Endothelial cell of coronary artery (primary cell): ENCODE measurements around the gene LRP1. TPM values are rescaled to one million over a fixed set of nuclear protein-coding genes. Genes with fewer than 3 reads are reported as not detected.

Source experiments
- total RNA-seq: library from RNA; depleted of rRNA; stranded (reverse); fragments of >200 nt; gene quantifications from 2 replicates; pipeline ENCODE4 v1.2.3, GENCODE V29; 2014

The LRP1 gene
- total RNA-seq: 4.1 and 46.5 TPM in 2 replicates

GRCh38 chr12:57127726-57128518, at the start of gene LRP1:
Gene LRP1 (plus strand): TSS chr12:57128483. CDS start chr12:57128965, 482 bp downstream.

GRCh38 chr12:57078519-57079404, 49.5 kb upstream of the LRP1 start, which contains the start of gene NEMP1:
Gene NEMP1 (minus strand): TSS chr12:57078791. CDS start chr12:57078745, 46 bp downstream.

GRCh38 chr12:57088354-57089270, 39.7 kb upstream of the LRP1 start, which contains the start of gene NAB2:
Gene NAB2 (plus strand): TSS chr12:57089114. CDS start chr12:57089272, 158 bp downstream.

DNA sequence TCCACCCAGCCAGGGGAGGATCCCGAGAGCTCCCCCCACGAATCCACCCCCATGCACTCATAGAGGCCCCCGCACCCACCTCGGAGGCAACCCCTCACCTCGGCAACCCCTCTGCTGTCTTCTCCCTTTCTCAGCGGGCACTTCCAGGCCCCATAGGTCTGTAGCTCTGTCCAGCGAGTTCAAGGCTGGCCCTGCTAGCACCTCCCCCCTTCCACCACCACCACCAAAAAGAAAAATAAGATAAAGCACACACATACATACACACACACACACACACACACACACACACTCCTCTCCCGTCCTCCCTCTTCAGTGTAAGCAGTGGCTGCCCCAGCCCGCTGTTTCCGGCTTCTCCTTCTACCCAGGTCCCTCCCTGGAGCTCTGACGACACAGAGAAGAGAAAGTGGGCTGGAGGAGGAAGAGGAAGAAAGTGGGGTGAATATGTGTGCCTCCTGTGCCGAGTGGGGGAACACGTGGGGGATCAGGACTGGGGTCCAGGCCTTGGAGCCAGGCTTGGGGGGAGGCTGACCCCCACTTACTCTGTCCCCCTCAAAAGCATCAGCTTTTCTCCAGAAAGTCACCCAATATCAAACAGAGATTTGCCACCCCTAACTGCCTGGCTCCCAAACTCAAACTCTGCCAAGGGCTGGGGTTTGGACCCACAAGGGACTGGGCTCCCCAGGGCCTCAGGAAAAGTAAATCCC, 17.1 kb upstream of the LRP1 start, which contains the start of gene STAT6:
TSS of gene STAT6 (minus strand) at position 332 of the 704 bp plus-strand sequence. CDS start 3,084 bp downstream, outside the sequence.

GRCh38 chr12:57146961-57147944, 19.0 kb downstream of the LRP1 start, which contains the start of gene LRP1-AS:
Gene LRP1-AS (minus strand): TSS chr12:57147619.

DNA sequence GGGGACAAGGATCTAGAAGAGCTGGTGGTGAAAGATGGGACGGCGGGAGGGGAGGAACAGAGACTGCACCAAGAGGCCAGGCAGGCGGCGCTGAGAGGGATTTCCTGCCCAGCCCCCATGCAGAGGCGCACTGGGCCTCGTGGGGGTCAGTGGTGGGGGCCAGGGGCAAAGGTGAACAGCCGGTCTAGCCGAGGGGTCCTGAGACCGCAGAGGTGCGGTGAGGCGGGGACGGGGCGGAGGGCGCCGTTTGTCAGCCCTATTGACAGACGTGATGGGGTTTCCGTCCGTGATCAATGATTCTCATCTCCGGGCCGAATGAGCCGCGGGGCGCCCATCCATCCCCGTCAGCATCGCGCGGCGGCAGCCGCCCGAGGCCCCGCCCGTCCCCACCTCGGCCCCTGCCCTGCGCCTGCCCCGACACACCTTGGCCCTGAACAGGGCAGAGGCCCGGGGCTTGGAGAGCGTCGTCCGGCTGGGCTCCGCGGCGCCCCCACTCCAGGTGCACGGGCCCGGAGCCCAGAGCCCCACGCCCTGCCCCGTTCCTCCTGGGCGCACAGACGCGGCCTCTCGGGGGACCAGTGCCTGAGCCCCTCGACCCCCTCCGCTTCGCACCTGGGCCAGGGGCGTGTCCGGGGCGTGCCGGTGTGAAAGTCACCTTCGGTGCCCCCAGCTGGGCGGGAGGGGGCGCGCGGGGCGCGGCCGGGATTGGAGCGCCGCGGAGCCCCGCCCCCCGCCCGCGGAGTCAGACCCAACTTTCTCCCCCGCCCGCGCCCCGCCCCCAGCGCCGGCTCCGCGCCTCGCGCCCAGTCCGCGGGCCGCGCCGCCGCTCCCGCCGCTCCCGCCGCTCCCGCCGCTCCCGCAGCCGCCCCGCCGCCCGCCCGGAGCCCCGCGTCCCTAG, 88.0 kb downstream of the LRP1 start, which contains the start of gene NXPH4:
TSS of gene NXPH4 (plus strand) at position 781 of the 898 bp plus-strand sequence. CDS start 176 bp downstream, outside the sequence.

DNA sequence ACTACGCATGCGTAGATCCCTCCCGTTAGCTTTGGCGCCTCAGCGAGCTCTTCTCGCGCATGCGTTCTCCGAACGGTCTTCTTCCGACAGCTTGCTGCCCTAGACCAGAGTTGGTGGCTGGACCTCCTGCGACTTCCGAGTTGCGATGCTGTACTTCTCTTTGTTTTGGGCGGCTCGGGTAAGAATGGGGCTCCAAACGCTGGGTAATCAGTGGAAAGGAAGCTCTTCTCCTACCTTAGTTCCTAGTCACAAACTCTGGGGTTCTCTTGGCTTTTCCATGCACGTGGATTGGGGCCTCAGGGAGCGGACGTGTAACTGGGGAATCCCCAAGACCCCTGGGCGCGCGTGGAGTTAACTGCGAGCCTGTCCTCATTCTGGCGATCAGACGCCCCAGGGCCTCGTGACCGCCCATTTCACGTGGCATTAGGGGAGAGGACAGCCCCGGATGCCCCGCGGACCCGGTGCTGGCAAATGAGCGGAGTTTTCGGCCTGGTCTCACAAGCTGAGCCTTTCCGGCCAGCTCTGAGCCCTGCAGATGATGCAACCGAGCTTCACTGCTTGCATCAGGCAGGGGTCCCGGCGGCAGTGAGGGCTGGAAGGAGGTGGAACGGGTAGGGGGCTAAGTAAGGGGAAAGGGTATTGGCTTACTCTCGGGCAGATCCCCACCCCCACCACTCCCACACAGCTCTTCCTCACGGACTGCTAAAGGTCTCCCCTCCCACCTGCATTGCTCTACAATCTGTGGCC, 101.5 kb downstream of the LRP1 start, which contains the start of gene SHMT2:
TSS of gene SHMT2 (plus strand) at position 78 of the 747 bp plus-strand sequence. CDS start at position 146, 68 bp downstream.

DNA sequence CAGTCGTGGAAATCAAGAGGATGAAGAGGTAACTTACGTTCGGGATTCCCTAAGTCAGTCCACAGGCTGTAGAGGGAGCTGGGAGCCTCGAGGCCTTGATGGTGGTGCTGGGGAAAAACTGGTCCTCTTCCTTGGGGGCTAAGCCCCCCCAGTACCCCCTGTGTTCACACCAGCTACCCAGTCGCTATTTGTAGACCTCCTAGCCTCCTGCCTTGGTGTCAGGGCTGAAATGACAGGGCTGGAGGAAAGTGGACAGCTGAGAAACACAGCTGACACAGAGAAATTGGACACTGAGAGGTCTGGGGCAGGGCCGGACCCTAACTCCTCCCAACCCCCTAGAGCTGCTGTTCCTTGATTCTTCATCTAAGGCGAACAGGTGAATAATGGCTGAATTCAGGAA, 122.7 kb downstream of the LRP1 start, which contains the start of gene STAC3:
TSS of gene STAC3 (minus strand) at position 232 of the 400 bp plus-strand sequence. CDS start 1,551 bp downstream, outside the sequence.

Other genes starting within 250 kb of the LRP1 start
- not detected in 2 replicates for gene SDR9C7, start 194.1 kb upstream of the LRP1 start, total RNA-seq
- gene RDH16, start 170.9 kb upstream of the LRP1 start, total RNA-seq: under 0.01 and 0.28 TPM in 2 replicates
- 5.7 and 6.3 TPM in 2 replicates for gene ZBTB39, start 121.9 kb upstream of the LRP1 start, total RNA-seq
- not detected in 2 replicates for gene TAC3, start 112.0 kb upstream of the LRP1 start, total RNA-seq
- gene MYO1A, start 78.4 kb upstream of the LRP1 start, total RNA-seq: under 0.01 TPM in 1 of 2 replicates, not detected in the other
- gene NEMP1, start 49.7 kb upstream of the LRP1 start, total RNA-seq: 6.3 TPM in 2 replicates
- 10.9 and 16.8 TPM in 2 replicates for gene NAB2, start 39.4 kb upstream of the LRP1 start, total RNA-seq
- 54.3 and 68.1 TPM in 2 replicates for gene STAT6, start 17.1 kb upstream of the LRP1 start, total RNA-seq
- gene LRP1-AS, start 19.1 kb downstream of the LRP1 start, total RNA-seq: not detected in 2 replicates
- 2.5 TPM in 1 of 2 replicates, not detected in the other for gene NXPH4, start 88.3 kb downstream of the LRP1 start, total RNA-seq
- 132 and 202 TPM in 2 replicates for gene SHMT2, start 101.2 kb downstream of the LRP1 start, total RNA-seq
- 0.18 and 0.19 TPM in 2 replicates for gene STAC3, start 122.7 kb downstream of the LRP1 start, total RNA-seq